Adrenal gland (tissue), 5 donors: Measurements from ENCODE around the gene CCR9.

Experiments used
- POLR2A ChIP-seq, 2 donors: fragments of 450-650 bp; IDR thresholded peaks; one replicate each; pipeline ENCODE4 v1.6.1; 2017; ENCODE audit warnings: antibody characterized with exemption in 2 of 2, mild to moderate bottlenecking in 2 of 2, moderate library complexity in 1 of 2
- TF ChIP-seq, protein P1 (sequence below), 6 experiments: fragments of 450-650 bp in 4 of 6; fragments of 200-600 bp in 2 of 6; sonication (generic) in 1 of 6; IDR thresholded peaks; 1 replicate in 5 of 6; 2 replicates in 1 of 6; pipeline versions ENCODE4 v1.5.1 to v1.8.0; 2016 to 2021; ENCODE audit warnings: antibody characterized with exemption in 6 of 6, mild to moderate bottlenecking in 2 of 6, moderate library complexity in 1 of 6
- donor health status: DM: no; HTN: no; CAD: no.

- TF ChIP-seq, protein P1, sequence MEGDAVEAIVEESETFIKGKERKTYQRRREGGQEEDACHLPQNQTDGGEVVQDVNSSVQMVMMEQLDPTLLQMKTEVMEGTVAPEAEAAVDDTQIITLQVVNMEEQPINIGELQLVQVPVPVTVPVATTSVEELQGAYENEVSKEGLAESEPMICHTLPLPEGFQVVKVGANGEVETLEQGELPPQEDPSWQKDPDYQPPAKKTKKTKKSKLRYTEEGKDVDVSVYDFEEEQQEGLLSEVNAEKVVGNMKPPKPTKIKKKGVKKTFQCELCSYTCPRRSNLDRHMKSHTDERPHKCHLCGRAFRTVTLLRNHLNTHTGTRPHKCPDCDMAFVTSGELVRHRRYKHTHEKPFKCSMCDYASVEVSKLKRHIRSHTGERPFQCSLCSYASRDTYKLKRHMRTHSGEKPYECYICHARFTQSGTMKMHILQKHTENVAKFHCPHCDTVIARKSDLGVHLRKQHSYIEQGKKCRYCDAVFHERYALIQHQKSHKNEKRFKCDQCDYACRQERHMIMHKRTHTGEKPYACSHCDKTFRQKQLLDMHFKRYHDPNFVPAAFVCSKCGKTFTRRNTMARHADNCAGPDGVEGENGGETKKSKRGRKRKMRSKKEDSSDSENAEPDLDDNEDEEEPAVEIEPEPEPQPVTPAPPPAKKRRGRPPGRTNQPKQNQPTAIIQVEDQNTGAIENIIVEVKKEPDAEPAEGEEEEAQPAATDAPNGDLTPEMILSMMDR (IDR thresholded peaks at IDR 0.05), result no peak
- TF ChIP-seq POLR2A (IDR thresholded peaks at IDR 0.05), result no peak
These were observed 3.0 kb downstream of the CCR9 start for GRCh38 chr3:45889337-45889736.
